Measurements from ENCODE around the gene GALNT18. TPM values are rescaled to one million over a fixed set of nuclear protein-coding genes. Genes with fewer than 3 reads are reported as not detected.

Gene GALNT18
- total and polyA plus RNA-seq, 2 experiments from 2014 or later, result 4.3 to 10.8 TPM

DNA sequence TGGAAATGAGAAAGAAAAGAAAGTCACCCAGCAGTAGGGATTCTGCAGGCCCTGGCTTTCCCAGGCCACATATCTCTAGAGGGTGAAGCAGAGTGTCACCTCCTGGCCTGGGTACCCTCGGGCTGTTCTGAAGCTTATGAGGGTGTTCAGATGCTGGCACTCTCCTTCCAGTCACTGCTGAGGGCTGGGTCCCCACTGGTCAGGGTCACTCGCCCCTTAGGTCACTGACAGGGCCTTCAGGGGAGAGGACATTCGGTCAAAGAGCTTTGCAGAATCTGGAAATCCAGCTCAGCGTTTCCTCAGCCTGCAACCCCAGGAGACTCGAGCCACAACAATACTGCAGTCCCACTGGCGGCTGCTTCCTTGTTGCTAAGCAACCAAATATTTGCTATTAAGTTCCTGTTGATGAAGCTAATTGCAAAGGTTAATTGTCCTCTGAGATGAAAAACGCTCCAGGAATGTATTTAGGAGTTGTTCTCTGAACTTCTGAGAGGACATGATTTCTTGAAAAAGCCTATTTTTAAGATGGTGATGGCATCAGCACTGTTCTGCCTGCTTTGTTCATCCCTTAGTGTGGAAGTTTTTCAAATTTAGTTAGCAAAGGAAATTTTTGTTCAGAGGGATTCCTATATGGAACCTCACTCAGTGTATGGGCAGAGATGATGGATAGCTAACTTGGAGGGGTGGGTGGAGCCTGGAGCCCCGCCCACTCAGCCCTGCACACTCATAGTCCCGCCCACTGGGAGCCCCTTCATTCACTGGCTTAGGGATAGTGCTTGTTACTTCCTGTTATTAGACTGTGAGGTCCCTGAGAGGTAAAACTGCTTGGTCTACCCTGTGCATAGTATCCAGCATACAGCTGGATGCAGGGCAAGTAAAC is 378.0 kb downstream of the GALNT18 start (continued):
- TF ChIP-seq, protein P1, sequence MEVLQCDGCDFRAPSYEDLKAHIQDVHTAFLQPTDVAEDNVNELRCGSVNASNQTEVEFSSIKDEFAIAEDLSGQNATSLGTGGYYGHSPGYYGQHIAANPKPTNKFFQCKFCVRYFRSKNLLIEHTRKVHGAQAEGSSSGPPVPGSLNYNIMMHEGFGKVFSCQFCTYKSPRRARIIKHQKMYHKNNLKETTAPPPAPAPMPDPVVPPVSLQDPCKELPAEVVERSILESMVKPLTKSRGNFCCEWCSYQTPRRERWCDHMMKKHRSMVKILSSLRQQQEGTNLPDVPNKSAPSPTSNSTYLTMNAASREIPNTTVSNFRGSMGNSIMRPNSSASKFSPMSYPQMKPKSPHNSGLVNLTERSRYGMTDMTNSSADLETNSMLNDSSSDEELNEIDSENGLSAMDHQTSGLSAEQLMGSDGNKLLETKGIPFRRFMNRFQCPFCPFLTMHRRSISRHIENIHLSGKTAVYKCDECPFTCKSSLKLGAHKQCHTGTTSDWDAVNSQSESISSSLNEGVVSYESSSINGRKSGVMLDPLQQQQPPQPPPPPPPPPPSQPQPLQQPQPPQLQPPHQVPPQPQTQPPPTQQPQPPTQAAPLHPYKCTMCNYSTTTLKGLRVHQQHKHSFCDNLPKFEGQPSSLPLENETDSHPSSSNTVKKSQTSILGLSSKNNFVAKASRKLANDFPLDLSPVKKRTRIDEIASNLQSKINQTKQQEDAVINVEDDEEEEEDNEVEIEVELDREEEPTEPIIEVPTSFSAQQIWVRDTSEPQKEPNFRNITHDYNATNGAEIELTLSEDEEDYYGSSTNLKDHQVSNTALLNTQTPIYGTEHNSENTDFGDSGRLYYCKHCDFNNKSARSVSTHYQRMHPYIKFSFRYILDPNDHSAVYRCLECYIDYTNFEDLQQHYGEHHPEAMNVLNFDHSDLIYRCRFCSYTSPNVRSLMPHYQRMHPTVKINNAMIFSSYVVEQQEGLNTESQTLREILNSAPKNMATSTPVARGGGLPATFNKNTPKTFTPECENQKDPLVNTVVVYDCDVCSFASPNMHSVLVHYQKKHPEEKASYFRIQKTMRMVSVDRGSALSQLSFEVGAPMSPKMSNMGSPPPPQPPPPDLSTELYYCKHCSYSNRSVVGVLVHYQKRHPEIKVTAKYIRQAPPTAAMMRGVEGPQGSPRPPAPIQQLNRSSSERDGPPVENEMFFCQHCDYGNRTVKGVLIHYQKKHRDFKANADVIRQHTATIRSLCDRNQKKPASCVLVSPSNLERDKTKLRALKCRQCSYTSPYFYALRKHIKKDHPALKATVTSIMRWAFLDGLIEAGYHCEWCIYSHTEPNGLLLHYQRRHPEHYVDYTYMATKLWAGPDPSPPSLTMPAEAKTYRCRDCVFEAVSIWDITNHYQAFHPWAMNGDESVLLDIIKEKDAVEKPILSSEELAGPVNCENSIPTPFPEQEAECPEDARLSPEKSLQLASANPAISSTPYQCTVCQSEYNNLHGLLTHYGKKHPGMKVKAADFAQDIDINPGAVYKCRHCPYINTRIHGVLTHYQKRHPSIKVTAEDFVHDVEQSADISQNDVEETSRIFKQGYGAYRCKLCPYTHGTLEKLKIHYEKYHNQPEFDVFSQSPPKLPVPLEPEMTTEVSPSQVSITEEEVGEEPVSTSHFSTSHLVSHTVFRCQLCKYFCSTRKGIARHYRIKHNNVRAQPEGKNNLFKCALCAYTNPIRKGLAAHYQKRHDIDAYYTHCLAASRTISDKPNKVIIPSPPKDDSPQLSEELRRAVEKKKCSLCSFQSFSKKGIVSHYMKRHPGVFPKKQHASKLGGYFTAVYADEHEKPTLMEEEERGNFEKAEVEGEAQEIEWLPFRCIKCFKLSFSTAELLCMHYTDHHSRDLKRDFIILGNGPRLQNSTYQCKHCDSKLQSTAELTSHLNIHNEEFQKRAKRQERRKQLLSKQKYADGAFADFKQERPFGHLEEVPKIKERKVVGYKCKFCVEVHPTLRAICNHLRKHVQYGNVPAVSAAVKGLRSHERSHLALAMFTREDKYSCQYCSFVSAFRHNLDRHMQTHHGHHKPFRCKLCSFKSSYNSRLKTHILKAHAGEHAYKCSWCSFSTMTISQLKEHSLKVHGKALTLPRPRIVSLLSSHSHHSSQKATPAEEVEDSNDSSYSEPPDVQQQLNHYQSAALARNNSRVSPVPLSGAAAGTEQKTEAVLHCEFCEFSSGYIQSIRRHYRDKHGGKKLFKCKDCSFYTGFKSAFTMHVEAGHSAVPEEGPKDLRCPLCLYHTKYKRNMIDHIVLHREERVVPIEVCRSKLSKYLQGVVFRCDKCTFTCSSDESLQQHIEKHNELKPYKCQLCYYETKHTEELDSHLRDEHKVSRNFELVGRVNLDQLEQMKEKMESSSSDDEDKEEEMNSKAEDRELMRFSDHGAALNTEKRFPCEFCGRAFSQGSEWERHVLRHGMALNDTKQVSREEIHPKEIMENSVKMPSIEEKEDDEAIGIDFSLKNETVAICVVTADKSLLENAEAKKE (CRISPR knock-in tag; IDR thresholded peaks at IDR 0.05), result no peak
- no peak for TF ChIP-seq STAT1 (IDR thresholded peaks at IDR 0.05; ENCODE audit: unreplicated experiment)
- TF ChIP-seq ZNF114 (CRISPR knock-in tag; IDR thresholded peaks at IDR 0.05), result no peak
- no peak for TF ChIP-seq JUNB (IDR thresholded peaks at IDR 0.05; ENCODE audit: unreplicated experiment)
- no peak for TF ChIP-seq NANOG (IDR thresholded peaks at IDR 0.05; ENCODE audit: borderline replicate concordance)
- no peak for TF ChIP-seq EZH2 (IDR thresholded peaks at IDR 0.05; ENCODE audit: low read depth, unreplicated experiment)
- no peak for TF ChIP-seq CREB1 (CRISPR knock-in tag; IDR thresholded peaks at IDR 0.05; ENCODE audit: low read depth)

DNA sequence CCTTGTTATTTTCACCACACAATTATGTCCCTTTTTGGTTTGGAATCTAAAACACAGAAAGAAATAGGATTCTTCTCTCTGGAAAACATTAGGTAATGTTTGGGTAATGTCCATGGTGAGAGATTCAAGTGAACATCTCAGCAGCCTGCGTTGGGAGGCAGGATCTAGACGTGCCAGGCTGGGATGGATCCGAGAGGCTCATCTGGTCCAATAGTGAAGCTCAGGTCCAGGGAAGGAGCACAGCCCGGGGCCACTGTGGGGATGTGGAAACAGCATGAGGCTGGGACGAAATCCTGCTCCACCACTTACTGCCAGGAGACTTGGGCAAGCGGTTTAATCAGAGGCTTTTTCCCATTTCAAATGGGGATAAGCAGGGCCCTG is 378.6 kb downstream of the GALNT18 start:
- no peaks in the 10 kb centered on the region for H3K9me2 ChIP-seq (ENCODE audit: insufficient read depth)
- ATAC-seq, result peak; percentile 18
- H2AFZ ChIP-seq, result no peak overlapping the region
- Mint-ChIP-seq H3K27me3 (ENCODE audit: insufficient read depth, low read depth, poor library complexity) (peaks cover 22% of the 10 kb centered on the region), H3K36me3 (ENCODE audit: low read depth) (peaks cover 14% of the 10 kb centered on the region), H3K9me3 (peaks cover 20% of the 10 kb centered on the region), H3K27ac (no peak overlapping the region), H3K4me1 (peaks cover 19% of the 10 kb centered on the region), H3K4me3 (no peak overlapping the region; the same call in 2 of the 3 replicates)
- H3K27me3 ChIP-seq (ENCODE audit: insufficient read depth), result no peaks in the 10 kb centered on the region
- H3K4me3 ChIP-seq, result no peak overlapping the region
- no peak overlapping the region for H3K27ac ChIP-seq (ENCODE audit: low read depth)
- no peaks in the 10 kb centered on the region for H3K79me2 ChIP-seq (replicated peaks; ENCODE audit: insufficient read depth)
- peaks cover 13% of the 10 kb centered on the region; the same call in 1 of the 2 replicates for H3K4me1 ChIP-seq (ENCODE audit: insufficient read depth)
- H3F3A ChIP-seq (replicated peaks; ENCODE audit: low read depth), result no peaks in the 10 kb centered on the region
- no peak for DNase-seq (ENCODE audit: low spot score)
- H4K20me1 ChIP-seq (replicated peaks; ENCODE audit: insufficient read depth), result no peaks in the 10 kb centered on the region
- no peak overlapping the region for H3K4me2 ChIP-seq
- no peaks in the 10 kb centered on the region for H3K36me3 ChIP-seq (ENCODE audit: insufficient read depth)
- TF ChIP-seq, protein P2, sequence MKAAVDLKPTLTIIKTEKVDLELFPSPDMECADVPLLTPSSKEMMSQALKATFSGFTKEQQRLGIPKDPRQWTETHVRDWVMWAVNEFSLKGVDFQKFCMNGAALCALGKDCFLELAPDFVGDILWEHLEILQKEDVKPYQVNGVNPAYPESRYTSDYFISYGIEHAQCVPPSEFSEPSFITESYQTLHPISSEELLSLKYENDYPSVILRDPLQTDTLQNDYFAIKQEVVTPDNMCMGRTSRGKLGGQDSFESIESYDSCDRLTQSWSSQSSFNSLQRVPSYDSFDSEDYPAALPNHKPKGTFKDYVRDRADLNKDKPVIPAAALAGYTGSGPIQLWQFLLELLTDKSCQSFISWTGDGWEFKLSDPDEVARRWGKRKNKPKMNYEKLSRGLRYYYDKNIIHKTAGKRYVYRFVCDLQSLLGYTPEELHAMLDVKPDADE (IDR thresholded peaks at IDR 0.05), result no peak
- no peak for TF ChIP-seq EZH2 (IDR thresholded peaks at IDR 0.05; ENCODE audit: low read depth, unreplicated experiment)
